HepG2 (cell line): ENCODE results near the gene DHRS13. TPM values are rescaled to one million over a fixed set of nuclear protein-coding genes. Genes with fewer than 3 reads are reported as not detected.

Experiments
- EP300 ChIP-seq, 3 experiments: sonication (generic) in 1 of 3; formaldehyde crosslinking in 1 of 3; IDR thresholded peaks; 2 replicates each; pipeline versions ENCODE4 v1.5.1 to v1.6.1; 2011 to 2020; ENCODE audit warnings: low read depth in 2 of 3, low read length in 2 of 3, borderline replicate concordance in 1 of 3, improper control_type of control experiment in 1 of 3, mild to moderate bottlenecking in 1 of 3, missing genetic modification reagents in 1 of 3, moderate library complexity in 1 of 3
- IKZF1 ChIP-seq: fragments of 450-650 bp; IDR thresholded peaks from 2 replicates; pipeline ENCODE4 v1.7.1; 2016
- NFKB2 ChIP-seq: sonication (generic); formaldehyde crosslinking; IDR thresholded peaks from 2 replicates; pipeline ENCODE4 v1.4.0; 2020; ENCODE audit warnings: missing genetic modification reagents, borderline replicate concordance
- SRF ChIP-seq: IDR thresholded peaks from 2 replicates; pipeline ENCODE4 v1.6.1; 2011; ENCODE audit warnings: mild to moderate bottlenecking, low read depth, low read length, moderate library complexity
- TOPORS ChIP-seq: sonication (generic); formaldehyde crosslinking; IDR thresholded peaks from 2 replicates; pipeline ENCODE4 v1.8.0; 2023; ENCODE audit warnings: mild to moderate bottlenecking, missing genetic modification reagents
- ZBED4 ChIP-seq: sonication (generic); formaldehyde crosslinking; IDR thresholded peaks from 2 replicates; pipeline ENCODE4 v1.4.0; 2020; ENCODE audit warnings: missing genetic modification reagents, borderline replicate concordance
- ZFP37 ChIP-seq: sonication (generic); formaldehyde crosslinking; IDR thresholded peaks from 2 replicates; pipeline ENCODE4 v1.4.0; 2020; ENCODE audit warnings: missing genetic modification reagents, borderline replicate concordance
- ZKSCAN8 ChIP-seq: IDR thresholded peaks from 2 replicates; pipeline ENCODE4 v1.6.1; 2016; ENCODE audit warnings: borderline replicate concordance, missing genetic modification reagents, missing compliant biosample characterization
- ZNF142 ChIP-seq: sonication (generic); formaldehyde crosslinking; IDR thresholded peaks from 2 replicates; pipeline ENCODE4 v1.4.0; 2020; ENCODE audit warnings: missing genetic modification reagents
- ZNF350 ChIP-seq: sonication (generic); formaldehyde crosslinking; IDR thresholded peaks from 2 replicates; pipeline ENCODE4 v1.4.0; 2020; ENCODE audit warnings: mild to moderate bottlenecking, low read depth, missing genetic modification reagents, borderline replicate concordance
- ZNF609 ChIP-seq: sonication (generic); formaldehyde crosslinking; IDR thresholded peaks from 2 replicates; pipeline ENCODE4 v1.4.0; 2020; ENCODE audit warnings: mild to moderate bottlenecking, missing genetic modification reagents, borderline replicate concordance
- ZNF749 ChIP-seq: sonication (generic); formaldehyde crosslinking; IDR thresholded peaks from 2 replicates; pipeline ENCODE4 v1.8.0; 2022; ENCODE audit warnings: mild to moderate bottlenecking, missing genetic modification reagents, moderate library complexity, borderline replicate concordance
- polyA plus RNA-seq, 8 experiments: library from polyadenylated mRNA; depleted of rRNA in 3 of 8; stranded (reverse) in 7 of 8; unstranded in 1 of 8; fragments of >200 nt; fragmentation: Illumina TruSeq in 4 of 8; extraction: Trizol in 4 of 8; gene quantifications; 2 replicates each; pipeline versions ENCODE4 v1.2.1 to v1.2.3, GENCODE V29; 2011 to 2016; ENCODE audit warnings: low read depth in 4 of 8, missing spikeins in 1 of 8, mixed read lengths in 1 of 8; ENCODE audit not compliant: insufficient read depth in 1 of 8
- total RNA-seq, 5 experiments: library from RNA; depleted of rRNA; stranded (reverse); fragments of >200 nt; fragmentation: Illumina TruSeq; extraction: Trizol; gene quantifications; 2 replicates each; pipeline ENCODE4 v1.2.3, GENCODE V29; 2016; ENCODE audit warnings: low read depth in 1 of 5

DHRS13 gene
- total and polyA plus RNA-seq, 2 of the 13 experiments (the other 11 are each of a cell fraction or from before 2014, with no cell fraction given) = 11.8 to 12.6 TPM

- TF ChIP-seq ZNF142 (CRISPR knock-in tag) (peak; percentile 41; the same call in 1 of the 2 replicates), SRF (no peak), ZNF749 (CRISPR knock-in tag) (no peak), EP300 (IDR thresholded peaks at IDR 0.05; ENCODE audit: low read depth in 2 of 2, low read length in 2 of 2) (peak in 1 of 2 experiments; percentile 40; a peak in 1 of 4 replicates), EP300 (CRISPR knock-in tag; IDR thresholded peaks at IDR 0.05; ENCODE audit: borderline replicate concordance) (no peak; the same call in 1 of the 2 replicates), IKZF1 (no peak), TOPORS (CRISPR knock-in tag) (peak; percentile 95), NFKB2 (CRISPR knock-in tag) (peak; percentile 63; the same call in 1 of the 2 replicates), ZFP37 (no peak), ZNF350 (CRISPR knock-in tag) (no peak; the same call in 1 of the 2 replicates), ZBED4 (CRISPR knock-in tag) (peak; percentile 81; the same call in 1 of the 2 replicates), ZNF609 (peak; percentile 76), ZKSCAN8 (peak; percentile 79; the same call in 1 of the 2 replicates)
Observed at GRCh38 chr17:28902819-28903545, at the start of gene DHRS13 (continued).
